Vagina (tissue), 2 donors: ENCODE measurements around the gene SMAD6.

ENCODE experiments used
- POLR2A ChIP-seq, 2 donors: fragments of 450-650 bp; IDR thresholded peaks; one replicate each; pipeline ENCODE4 v1.6.1; 2017; ENCODE audit warnings: antibody characterized with exemption in 2 of 2, mild to moderate bottlenecking in 2 of 2, moderate library complexity in 2 of 2
- POLR2AphosphoS5 ChIP-seq, 2 donors: sonication (generic); formaldehyde crosslinking; IDR thresholded peaks; one replicate each; pipeline ENCODE4 v1.9.0; 2017; ENCODE audit warnings: antibody characterized with exemption in 2 of 2, mild to moderate bottlenecking in 2 of 2, low read depth in 1 of 2; ENCODE audit not compliant: insufficient read depth in 1 of 2
- TF ChIP-seq, protein P1 (sequence below), 3 experiments: fragments of 450-650 bp in 2 of 3; fragments of 200-600 bp in 1 of 3; sonication (generic) in 1 of 3; IDR thresholded peaks; one replicate each; pipeline ENCODE4 v1.5.1; 2017 to 2019; ENCODE audit warnings: antibody characterized with exemption in 3 of 3, mild to moderate bottlenecking in 2 of 3, moderate library complexity in 2 of 3

DNA sequence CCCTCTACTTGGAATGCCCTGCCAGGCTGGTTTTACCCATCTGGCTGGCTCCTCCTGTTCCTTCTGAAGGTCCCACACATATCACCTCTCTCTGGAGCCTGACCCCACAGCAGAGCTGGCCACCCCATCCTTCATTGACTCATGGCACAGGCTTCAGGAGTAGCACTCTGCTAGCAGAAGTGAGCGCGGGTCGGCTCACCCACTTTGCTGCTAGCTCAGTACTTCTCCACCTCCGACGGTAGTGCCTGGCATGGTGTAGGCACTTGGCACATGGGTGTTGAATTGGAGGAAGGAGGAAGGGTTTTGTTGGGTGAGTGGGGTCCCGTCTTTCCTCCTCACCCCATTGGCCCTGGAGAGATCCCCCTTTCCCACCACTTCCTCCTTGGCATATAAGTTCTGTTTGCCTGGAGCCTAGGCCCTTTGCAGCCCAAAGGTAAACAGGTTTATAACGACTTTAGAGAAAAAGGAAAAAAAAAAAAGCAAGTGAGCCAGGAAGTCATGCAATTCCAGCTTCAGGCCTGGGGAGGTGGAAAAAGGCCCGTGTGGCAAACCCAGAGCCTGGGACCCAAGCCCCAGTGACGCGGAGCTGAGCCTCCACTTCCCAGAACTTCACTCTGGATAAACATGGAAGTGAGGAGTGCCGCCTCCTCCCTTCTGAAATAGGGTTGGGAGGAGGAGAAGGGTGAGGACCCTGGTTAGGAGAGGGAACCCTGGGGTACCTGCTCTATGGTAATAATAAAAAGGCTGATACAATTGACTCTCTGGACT is 35.4 kb downstream of the SMAD6 start:
- TF ChIP-seq, protein P1, sequence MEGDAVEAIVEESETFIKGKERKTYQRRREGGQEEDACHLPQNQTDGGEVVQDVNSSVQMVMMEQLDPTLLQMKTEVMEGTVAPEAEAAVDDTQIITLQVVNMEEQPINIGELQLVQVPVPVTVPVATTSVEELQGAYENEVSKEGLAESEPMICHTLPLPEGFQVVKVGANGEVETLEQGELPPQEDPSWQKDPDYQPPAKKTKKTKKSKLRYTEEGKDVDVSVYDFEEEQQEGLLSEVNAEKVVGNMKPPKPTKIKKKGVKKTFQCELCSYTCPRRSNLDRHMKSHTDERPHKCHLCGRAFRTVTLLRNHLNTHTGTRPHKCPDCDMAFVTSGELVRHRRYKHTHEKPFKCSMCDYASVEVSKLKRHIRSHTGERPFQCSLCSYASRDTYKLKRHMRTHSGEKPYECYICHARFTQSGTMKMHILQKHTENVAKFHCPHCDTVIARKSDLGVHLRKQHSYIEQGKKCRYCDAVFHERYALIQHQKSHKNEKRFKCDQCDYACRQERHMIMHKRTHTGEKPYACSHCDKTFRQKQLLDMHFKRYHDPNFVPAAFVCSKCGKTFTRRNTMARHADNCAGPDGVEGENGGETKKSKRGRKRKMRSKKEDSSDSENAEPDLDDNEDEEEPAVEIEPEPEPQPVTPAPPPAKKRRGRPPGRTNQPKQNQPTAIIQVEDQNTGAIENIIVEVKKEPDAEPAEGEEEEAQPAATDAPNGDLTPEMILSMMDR (IDR thresholded peaks at IDR 0.05), result no peak
- TF ChIP-seq POLR2AphosphoS5 (IDR thresholded peaks at IDR 0.05; ENCODE audit: insufficient read depth in 1 of 2, low read depth in 1 of 2) (no peak), POLR2A (IDR thresholded peaks at IDR 0.05) (no peak)
